CD4-positive, alpha-beta T cell treated with Interleukin-15 for 4 hours (primary cell): ENCODE data around the gene GET3.

Experiments used
- DNase-seq: peaks from one replicate; pipeline ENCODE4 v3.0.0-alpha.2; 2020; ENCODE audit warnings: low spot score

GET3 gene

GRCh38 chr19:12779162-12779993 is 42.1 kb downstream of the GET3 start:
- DNase-seq = no peak

GRCh38 chr19:12782174-12782423 is 44.8 kb downstream of the GET3 start:
- DNase-seq = no peak

GRCh38 chr19:12782424-12783290 is 45.4 kb downstream of the GET3 start:
- peak; percentile 92 for DNase-seq

GRCh38 chr19:12783291-12783848 is 46.1 kb downstream of the GET3 start:
- DNase-seq = peak; percentile 26

GRCh38 chr19:12783849-12784393 is 46.6 kb downstream of the GET3 start:
- DNase-seq = peak; percentile 19

GRCh38 chr19:12784394-12784870 is 47.1 kb downstream of the GET3 start:
- peak; percentile 31 for DNase-seq

- peak; percentile 59 for DNase-seq
Measured at GRCh38 chr19:12784871-12785430, 47.7 kb downstream of the GET3 start.

GRCh38 chr19:12785431-12786031 is 48.2 kb downstream of the GET3 start:
- DNase-seq = peak; percentile 20

GRCh38 chr19:12786141-12786870 is 49.0 kb downstream of the GET3 start:
- peak; percentile 23 for DNase-seq

- no peak for DNase-seq
Measured at GRCh38 chr19:12786952-12787351, 49.7 kb downstream of the GET3 start.

- DNase-seq = no peak
Measured at GRCh38 chr19:12787458-12787857, 50.2 kb downstream of the GET3 start.

- DNase-seq = no peak
Measured at GRCh38 chr19:12788042-12788681, 50.9 kb downstream of the GET3 start.

- peak; percentile 60 for DNase-seq
Measured at GRCh38 chr19:12788682-12789097, 51.4 kb downstream of the GET3 start.

GRCh38 chr19:12789098-12789903 is 52.0 kb downstream of the GET3 start:
- DNase-seq = peak; percentile 41

- DNase-seq = peak; percentile 96
Measured at GRCh38 chr19:12789904-12790619, 52.8 kb downstream of the GET3 start.

GRCh38 chr19:12790628-12791344 is 53.5 kb downstream of the GET3 start:
- no peak for DNase-seq

GRCh38 chr19:12791345-12792050 is 54.2 kb downstream of the GET3 start, which contains the start of gene JUNB:
TSS of gene JUNB (plus strand) at chr19:12791486. CDS start at chr19:12791772, 286 bp downstream.
- peak; percentile 98 for DNase-seq
